Fibroblast of mammary gland (primary cell): ENCODE results near the gene MMP15.
A peak's percentile ranks its signal among the peaks of the same experiment; 100 is the strongest.

Experiments used
- DNase-seq: peaks from one replicate; pipeline ENCODE4 v3.0.0-alpha.2; 2010; ENCODE audit warnings: low read depth
- H3K4me3 ChIP-seq: 2 replicates; pipeline ENCODE4 v1.5.1; 2011; ENCODE audit warnings: low read depth, mild to moderate bottlenecking, low read length, moderate library complexity; ENCODE audit not compliant: control insufficient read depth
- CTCF ChIP-seq: conservative IDR thresholded peaks from 2 replicates; pipeline ENCODE4 v1.5.1; 2011; ENCODE audit warnings: low read depth, low read length, inconsistent platforms; ENCODE audit not compliant: control insufficient read depth, insufficient read depth

MMP15 gene

GRCh38 chr16:57992084-57992483 lies 33.5 kb upstream of the MMP15 start:
- DNase-seq = no peak
- H3K4me3 ChIP-seq = no peak overlapping the region
- no peak for TF ChIP-seq CTCF

- DNase-seq = no peak
- TF ChIP-seq CTCF = no peak
- no peak overlapping the region for H3K4me3 ChIP-seq
Measured at GRCh38 chr16:57993438-57993837, 32.1 kb upstream of the MMP15 start.

- DNase-seq = no peak
- H3K4me3 ChIP-seq = no peak overlapping the region
- no peak for TF ChIP-seq CTCF
Measured at GRCh38 chr16:57993897-57994296, 31.7 kb upstream of the MMP15 start.

- no peak for TF ChIP-seq CTCF
- H3K4me3 ChIP-seq = no peak overlapping the region
- DNase-seq = no peak
Measured at GRCh38 chr16:57994361-57994760, 31.2 kb upstream of the MMP15 start.

- peak; percentile 40 for TF ChIP-seq CTCF
- peak; percentile 32 for DNase-seq
- H3K4me3 ChIP-seq = no peak overlapping the region
Measured at GRCh38 chr16:57994778-57995177, 30.8 kb upstream of the MMP15 start.

- no peak for DNase-seq
- TF ChIP-seq CTCF = no peak
- no peak overlapping the region for H3K4me3 ChIP-seq
Measured at GRCh38 chr16:57995721-57996405, 29.7 kb upstream of the MMP15 start.
